SK-N-SH treated with all-trans-retinoic acid at 6 μM for 48 hours (cell line): ENCODE data around the gene EGLN1.

ENCODE experiments used
- ARNTL ChIP-seq: fragments of 450-650 bp; formaldehyde crosslinking; IDR thresholded peaks from 2 replicates; pipeline ENCODE4 v1.5.0; 2020; ENCODE audit warnings: low read depth, mild to moderate bottlenecking, moderate library complexity, borderline replicate concordance
- CSDC2 ChIP-seq: fragments of 250-450 bp; sonication (Bioruptor Pico); IDR thresholded peaks from 2 replicates; pipeline ENCODE4 v1.5.0; 2020; ENCODE audit warnings: mild to moderate bottlenecking, moderate library complexity
- ISL1 ChIP-seq: fragments of 250-450 bp; sonication (Bioruptor Pico); IDR thresholded peaks from 2 replicates; pipeline ENCODE4 v2.1.2; 2022; ENCODE audit warnings: mild to moderate bottlenecking, moderate library complexity
- OSR1 ChIP-seq: fragments of 250-450 bp; sonication (Bioruptor Pico); IDR thresholded peaks from 2 replicates; pipeline ENCODE4 v1.8.0; 2022; ENCODE audit warnings: moderate library complexity, mild to moderate bottlenecking, inconsistent platforms
- PATZ1 ChIP-seq: fragments of 250-450 bp; sonication (Bioruptor Pico); IDR thresholded peaks from 2 replicates; pipeline ENCODE4 v1.8.0; 2020; ENCODE audit warnings: mild to moderate bottlenecking, moderate library complexity, borderline replicate concordance
- TOX ChIP-seq: fragments of 250-450 bp; sonication (Bioruptor Pico); IDR thresholded peaks from 2 replicates; pipeline ENCODE4 v1.8.0; 2021; ENCODE audit warnings: mild to moderate bottlenecking, moderate library complexity, borderline replicate concordance
- ZFP30 ChIP-seq: fragments of 450-650 bp; formaldehyde crosslinking; IDR thresholded peaks from 2 replicates; pipeline ENCODE4 v1.5.0; 2022; ENCODE audit warnings: mild to moderate bottlenecking, moderate library complexity
- ZNF70 ChIP-seq: fragments of 450-650 bp; formaldehyde crosslinking; IDR thresholded peaks from 2 replicates; pipeline ENCODE4 v1.5.0; 2020; ENCODE audit warnings: mild to moderate bottlenecking, moderate library complexity

- TF ChIP-seq ZNF70 (no peak), ZFP30 (no peak), TOX (peak; percentile 83; the same call in 1 of the 2 replicates), ARNTL (CRISPR knock-in tag) (no peak), OSR1 (CRISPR knock-in tag) (no peak), CSDC2 (CRISPR knock-in tag) (no peak; the same call in 1 of the 2 replicates), ISL1 (peak; percentile 74), PATZ1 (CRISPR knock-in tag) (peak; percentile 51; the same call in 1 of the 2 replicates)
These were observed 26.8 kb downstream of the EGLN1 start for GRCh38 chr1:231395076-231395997.
